GM03348 (cell line): ENCODE data around the gene RHBDD3.

Experiments
- DNase-seq: peaks from one replicate; pipeline ENCODE4 v3.0.0; 2012; ENCODE audit warnings: low spot score

Gene RHBDD3

DNA sequence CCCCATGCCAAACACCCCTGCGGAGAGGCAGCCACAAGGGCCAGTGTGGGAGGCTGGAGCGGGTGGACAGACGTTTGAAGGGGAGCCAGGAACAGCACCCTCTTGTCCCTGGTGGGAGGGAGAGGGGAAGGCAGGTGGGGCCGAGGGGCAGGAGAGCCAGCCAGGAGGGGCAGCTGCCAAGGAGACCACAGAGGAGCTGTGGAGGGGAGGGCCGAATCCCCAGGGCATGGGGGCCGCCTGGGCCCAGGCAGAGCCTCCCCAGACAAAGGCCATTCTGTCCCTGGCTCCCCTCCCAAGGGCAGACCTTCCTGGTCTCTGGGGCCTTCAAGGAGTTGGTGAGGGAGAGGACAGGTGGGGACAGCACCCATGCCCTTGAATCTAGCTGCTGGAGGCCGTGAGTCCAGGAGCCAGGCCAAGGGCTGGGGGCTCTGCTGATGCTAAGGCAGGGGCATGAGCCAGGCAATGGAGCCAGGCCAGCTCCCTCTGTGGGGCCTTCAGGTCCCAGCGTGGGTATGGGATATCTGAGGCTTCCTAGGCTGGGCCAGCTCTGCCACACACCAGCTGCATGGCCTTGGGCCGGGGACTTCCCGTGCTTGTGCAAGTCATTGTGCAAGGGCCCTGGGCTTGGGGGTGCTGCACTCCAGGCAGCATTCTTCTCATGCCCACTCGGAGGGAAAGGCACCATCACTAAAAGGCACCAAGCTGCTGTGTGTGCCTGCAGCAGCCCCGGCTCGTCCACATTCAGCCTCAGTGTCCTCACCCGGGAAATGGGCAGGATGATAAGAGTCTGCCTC lies 50.7 kb downstream of the RHBDD3 start:
- DNase-seq, result peak; percentile 74

DNA sequence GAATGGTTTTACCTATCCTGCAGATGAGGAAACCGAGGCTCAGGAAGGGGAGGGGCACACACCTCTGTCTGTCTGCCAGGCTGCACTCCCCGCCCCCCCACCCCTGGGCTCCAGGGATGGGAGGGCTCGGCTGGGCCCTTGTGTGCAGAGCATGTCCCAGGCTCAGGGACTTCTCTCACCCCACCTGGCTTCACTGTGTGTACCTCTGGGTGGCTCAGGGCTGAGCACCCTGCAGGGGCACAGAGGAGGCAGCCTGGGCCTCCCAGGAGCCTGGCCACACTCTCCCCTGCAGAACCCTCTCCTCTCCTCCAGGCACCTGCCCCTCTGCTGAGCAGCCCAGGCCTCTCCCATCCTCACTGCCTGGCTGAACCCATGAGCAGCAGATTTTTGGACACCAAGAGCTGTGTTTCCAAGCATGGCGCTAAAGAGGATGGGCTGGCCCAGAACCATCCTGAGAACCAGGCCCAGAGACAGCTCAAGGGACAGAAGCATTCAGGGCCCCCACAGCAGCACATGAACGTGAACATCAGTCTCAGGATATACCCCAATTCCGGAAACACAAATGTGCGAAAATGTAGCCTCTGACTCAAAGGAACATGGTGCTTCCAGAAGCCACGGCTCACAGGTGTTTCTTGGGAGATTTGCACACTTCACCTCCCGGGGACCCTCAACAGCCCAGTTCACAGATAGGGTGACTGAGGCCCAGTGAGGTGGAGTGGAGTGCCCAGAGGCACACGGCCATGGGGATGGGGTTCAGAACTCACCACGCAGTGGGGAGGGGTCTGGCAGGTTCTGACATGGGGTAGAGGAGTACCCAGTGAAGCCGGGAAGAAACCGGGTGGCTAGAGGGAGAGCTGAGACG lies 51.5 kb downstream of the RHBDD3 start:
- no peak for DNase-seq

DNA sequence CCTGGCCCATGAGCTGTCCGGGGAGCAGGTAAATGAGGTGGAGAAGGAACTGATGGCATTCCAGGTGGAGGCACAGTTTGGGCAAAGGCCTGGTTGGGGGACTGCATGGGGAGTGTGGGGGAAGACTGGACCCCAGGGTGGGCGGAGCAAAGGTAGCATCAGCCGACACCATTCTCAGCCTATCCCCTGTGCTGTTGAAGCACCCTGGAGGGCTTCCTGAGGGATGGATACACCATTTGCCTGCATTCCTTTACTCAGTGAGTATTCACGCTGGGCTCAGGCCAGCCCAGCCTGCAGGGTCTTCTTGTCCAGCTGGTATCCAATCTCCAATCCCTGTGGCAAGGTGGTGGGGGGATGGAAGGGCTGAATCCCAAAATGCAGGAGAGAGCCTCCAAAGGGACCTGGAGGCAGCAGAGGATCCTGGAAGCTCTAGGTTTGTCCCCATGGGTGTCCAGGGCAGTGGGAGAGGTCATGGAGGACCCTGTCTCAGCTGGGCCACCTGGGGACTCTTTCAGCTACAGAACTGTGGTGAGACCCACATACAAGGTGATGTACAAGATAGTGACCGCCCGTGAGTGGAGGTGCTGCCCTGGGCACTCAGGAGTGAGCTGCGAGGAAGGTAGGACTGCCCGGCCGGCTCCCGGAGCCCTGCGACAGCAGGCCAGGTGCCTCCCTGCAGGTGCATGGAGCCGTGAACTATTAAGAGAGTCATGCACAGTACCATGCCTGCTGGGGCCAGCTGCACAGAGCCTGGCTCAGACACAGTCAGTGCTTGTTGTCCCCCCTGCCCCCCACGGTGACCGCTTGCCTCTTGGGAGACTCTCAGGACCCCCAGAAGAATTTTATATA lies 52.5 kb downstream of the RHBDD3 start:
- no peak for DNase-seq

DNA sequence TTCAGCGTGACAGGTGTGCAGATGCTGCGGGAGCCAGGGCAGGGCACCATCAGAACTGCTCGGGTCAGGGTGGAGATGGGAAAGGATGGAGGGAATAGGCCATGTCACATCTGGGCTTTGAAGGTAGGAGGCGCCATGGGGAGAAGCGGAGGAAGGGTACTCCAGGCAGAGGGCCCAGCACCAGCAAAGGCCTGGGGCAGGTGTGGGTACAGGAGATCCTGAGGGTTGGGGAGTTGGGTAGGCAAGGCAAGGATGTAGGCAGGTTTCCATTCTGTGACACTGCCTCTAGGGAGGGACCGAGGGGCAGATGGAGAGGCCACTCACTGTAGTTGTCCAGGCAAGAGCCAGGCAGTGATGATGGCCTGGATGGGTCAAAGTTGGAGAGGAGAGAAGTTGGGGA lies 53.5 kb downstream of the RHBDD3 start:
- DNase-seq, result no peak

DNA sequence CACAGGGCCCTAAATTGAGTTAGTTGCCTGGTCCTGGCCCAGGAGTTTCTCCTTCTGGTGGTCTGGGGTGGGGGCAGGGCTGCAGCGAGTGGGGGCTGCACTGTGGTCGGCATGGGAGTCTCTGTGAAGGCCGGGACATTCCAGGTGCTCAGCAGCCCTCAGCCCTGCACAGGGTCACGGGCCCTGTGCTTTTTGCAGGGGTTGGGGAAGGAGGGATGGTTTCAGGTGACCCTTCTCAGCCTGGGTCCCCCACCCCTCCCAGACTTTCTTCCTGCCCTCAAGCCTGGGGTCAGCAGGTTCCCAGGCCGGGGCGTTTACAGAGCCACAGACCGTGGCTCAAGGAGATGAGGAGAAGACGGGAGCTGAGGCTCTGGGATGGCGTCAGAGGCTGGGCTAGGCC lies 54.3 kb downstream of the RHBDD3 start:
- DNase-seq, result no peak

DNA sequence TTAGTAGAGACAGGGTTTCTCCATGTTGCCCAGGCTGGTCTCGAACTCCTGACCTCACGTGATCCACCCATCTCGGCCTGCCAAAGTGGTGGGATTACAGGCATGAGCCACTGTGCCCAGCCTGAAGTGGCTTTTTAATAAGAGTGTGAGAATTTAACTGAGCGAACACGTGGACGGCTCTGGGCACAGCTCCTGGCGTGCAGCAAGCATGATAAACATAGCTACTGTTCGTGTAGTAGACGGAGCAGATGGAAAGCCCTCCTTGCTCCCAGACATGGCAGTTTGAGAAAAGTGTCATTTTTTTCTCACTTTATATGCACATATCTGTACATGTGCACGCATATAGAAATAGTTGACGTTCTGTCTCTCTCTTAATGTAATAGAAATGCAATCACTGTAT lies 55.0 kb downstream of the RHBDD3 start:
- DNase-seq, result no peak

DNA sequence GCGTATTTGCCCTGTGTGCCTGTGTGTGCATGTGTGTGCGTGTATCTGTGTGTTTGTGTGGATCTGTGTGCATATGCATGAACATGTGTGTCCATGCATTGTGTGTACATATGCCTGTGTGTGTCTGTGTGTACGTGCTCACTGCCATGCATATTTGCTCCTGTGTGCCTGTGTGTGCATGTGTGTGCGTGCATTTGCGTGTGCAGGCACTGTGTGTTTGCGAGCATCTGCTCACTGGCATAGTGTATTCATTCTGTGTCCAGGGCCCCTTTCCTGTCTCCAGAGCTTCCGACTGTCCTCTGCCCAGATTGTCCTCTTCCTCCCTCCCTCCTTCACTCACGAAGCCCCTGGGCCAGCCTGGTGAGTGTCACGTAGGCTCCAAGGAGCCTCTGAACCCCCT lies 56.3 kb downstream of the RHBDD3 start:
- DNase-seq, result no peak

DNA sequence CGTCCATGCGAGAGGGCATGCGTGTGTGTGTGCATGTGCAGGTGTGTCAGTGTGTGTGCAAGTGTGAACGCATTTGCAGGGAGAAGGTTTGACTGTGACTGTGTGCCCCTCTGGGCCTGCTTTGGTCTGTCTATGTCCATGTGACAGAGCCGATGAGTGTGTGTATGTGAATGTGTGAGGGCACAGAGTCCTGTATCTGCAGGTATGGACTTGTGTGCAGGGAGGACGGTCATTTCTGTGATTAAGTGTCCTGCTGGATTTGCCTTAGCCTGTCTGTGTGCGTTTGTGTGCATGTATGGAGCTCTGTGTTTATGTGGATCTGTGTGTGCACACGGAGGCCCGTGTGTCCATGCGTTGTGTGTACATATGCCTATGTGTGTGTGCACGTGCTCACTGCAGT lies 56.7 kb downstream of the RHBDD3 start:
- DNase-seq, result no peak
